ENCODE measurements around the gene DAZ2.
"Not testable (repeated sequence)": the region's sequence is repeated elsewhere in the genome, so short reads cannot be mapped to it uniquely, and the experiment has no call there.

The DAZ2 gene

DNA sequence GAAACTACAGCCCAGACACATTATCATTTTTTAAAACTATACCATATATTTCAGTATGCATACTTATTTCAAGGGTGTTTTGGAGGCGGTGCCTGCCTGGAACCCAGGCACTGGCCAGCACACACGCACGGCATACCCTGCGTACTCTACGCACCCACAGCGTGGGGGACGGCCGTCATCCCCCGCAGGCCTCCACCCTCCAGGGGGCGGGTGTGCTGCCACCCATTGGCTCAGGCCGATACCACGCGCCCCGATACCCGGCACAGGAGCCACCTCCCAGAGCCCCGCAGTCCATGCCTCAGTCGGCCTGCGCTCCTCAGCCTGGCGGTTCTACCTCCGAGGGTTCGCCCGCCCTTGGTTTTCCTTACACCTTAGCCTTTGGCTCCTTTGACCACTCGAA is at the start of gene DAZ2:
TSS of gene DAZ2 (plus strand) at position 301 of the 400 bp plus-strand sequence. CDS start 208 bp downstream, outside the sequence.
- DNase-seq (ENCODE audit: low spot score): not testable (repeated sequence)

DNA sequence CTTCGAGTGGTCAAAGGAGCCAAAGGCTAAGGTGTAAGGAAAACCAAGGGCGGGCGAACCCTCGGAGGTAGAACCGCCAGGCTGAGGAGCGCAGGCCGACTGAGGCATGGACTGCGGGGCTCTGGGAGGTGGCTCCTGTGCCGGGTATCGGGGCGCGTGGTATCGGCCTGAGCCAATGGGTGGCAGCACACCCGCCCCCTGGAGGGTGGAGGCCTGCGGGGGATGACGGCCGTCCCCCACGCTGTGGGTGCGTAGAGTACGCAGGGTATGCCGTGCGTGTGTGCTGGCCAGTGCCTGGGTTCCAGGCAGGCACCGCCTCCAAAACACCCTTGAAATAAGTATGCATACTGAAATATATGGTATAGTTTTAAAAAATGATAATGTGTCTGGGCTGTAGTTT is 20.4 kb upstream of the DAZ2 start, which contains the start of gene DAZ1:
TSS of gene DAZ1 (minus strand) at position 101 of the 400 bp plus-strand sequence. CDS start 208 bp downstream, outside the sequence.
- not testable (repeated sequence) for DNase-seq (ENCODE audit: low spot score)

DNA sequence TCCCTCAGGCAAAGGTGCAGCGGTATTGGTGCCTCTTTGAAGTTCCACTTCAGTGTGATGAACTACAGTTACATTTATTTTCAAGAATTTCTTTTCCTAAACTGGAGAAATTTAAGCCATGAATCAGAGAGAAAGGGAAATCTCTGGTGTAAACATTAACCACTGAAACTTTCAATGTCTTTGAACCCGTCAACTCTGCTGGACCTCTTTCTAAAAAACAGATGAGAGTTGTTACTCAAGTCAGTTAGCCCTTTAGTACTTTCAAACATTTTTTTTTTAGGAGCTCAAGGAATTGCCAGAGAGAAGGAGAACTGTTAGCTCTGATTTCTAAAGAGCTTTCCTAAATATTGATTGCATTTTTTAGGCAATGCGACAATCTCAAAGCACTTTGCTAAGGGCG is 11.9 kb upstream of the DAZ2 start:
- DNase-seq (ENCODE audit: low spot score): not testable (repeated sequence)

DNA sequence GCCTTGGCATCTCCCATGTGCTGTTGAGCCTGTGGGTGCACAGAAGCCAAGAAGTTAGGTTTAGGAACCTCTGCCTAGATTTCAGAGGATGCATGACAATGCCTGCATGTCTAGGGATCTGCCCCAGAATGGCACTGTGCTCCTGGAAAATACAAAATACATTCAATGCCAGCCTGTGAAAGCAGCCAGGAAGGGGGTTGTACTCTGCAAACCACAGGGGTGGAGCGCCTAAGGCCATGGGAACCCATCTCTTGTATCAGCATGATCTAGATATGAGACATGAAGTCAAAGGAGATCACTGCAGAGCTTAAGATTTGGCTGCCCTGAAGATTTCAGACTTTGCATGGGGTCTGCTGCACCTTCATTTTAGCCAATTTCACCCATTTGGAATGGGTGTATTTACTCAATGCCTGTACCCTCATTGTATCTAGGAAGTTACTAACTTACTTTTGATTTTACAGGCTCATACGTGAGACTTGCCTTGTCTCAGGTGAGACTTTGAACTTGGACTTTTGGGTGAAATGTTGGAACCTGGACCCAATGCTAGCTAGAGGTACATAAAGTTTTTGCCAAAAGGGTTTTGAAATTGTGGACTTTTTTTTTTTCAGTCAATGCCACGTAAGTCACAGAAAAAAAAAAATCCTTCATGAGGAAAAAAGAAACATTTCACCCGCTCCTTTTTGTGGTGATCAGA is 9.4 kb upstream of the DAZ2 start:
- DNase-seq (ENCODE audit: low spot score): not testable (repeated sequence)

DNA sequence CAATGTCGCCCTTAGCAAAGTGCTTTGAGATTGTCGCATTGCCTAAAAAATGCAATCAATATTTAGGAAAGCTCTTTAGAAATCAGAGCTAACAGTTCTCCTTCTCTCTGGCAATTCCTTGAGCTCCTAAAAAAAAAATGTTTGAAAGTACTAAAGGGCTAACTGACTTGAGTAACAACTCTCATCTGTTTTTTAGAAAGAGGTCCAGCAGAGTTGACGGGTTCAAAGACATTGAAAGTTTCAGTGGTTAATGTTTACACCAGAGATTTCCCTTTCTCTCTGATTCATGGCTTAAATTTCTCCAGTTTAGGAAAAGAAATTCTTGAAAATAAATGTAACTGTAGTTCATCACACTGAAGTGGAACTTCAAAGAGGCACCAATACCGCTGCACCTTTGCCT is 8.7 kb upstream of the DAZ2 start:
- DNase-seq (ENCODE audit: low spot score): not testable (repeated sequence)
